ENCODE results near the gene WNT6.

Gene WNT6

GRCh38 chr2:218859556-218859987, at the start of gene WNT6:
Gene WNT6 (plus strand): TSS chr2:218859805. CDS start chr2:218860038, 233 bp downstream.
- no peak for DNase-seq (ENCODE audit: low read depth)

DNA sequence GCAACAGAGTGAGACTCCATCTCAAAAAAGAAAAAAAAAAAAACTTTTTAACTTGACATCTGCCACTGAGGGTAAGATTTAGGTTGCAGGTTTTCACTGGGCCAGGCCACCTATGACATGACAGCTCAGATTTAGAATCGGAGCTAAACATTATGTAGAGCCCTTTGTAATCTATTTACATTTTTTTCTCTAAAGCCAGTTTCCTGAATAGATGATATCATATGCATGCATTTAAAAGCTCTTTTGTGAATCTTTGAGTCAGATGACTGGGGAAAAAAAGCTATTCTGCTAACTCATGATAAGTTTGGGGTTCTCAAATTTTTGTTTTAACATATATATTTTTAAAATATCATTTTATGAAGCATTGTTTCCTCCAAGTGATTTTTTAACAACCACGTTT, 49.3 kb upstream of the WNT6 start:
- DNase-seq (ENCODE audit: low read depth): no peak

GRCh38 chr2:218811382-218811781, 48.2 kb upstream of the WNT6 start:
- DNase-seq (ENCODE audit: low read depth): no peak

- DNase-seq (ENCODE audit: low read depth): no peak
Observed at GRCh38 chr2:218812096-218812815, 47.3 kb upstream of the WNT6 start.

GRCh38 chr2:218812861-218813260, 46.7 kb upstream of the WNT6 start:
- no peak for DNase-seq (ENCODE audit: low read depth)

DNA sequence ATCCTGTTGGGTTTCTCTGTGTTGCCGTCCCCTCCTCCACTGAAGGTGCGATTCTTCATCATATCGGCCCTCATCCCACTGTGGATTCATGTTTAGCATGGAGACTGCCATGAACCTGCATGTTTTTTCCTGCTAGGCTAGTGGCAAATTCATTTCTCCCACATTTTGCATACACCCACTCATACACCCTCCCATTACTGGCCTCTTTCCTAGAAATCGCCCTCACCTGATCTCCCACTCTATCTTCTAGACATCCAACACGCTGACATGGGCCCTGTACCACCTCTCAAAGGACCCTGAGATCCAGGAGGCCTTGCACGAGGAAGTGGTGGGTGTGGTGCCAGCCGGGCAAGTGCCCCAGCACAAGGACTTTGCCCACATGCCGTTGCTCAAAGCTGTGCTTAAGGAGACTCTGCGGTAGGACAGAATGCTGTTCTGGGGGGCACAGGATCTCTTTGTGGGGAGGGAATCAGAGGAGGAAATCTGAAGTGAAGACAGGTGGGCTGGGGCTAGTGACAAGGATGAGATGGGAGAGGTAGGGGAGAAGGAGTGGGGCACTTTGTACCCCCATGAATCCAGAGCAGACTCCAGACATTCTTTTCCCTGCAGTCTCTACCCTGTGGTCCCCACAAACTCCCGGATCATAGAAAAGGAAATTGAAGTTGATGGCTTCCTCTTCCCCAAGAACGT, 45.7 kb upstream of the WNT6 start:
- DNase-seq (ENCODE audit: low read depth): no peak

- no peak for DNase-seq (ENCODE audit: low read depth)
Observed at GRCh38 chr2:218814540-218815243, 44.9 kb upstream of the WNT6 start.

DNA sequence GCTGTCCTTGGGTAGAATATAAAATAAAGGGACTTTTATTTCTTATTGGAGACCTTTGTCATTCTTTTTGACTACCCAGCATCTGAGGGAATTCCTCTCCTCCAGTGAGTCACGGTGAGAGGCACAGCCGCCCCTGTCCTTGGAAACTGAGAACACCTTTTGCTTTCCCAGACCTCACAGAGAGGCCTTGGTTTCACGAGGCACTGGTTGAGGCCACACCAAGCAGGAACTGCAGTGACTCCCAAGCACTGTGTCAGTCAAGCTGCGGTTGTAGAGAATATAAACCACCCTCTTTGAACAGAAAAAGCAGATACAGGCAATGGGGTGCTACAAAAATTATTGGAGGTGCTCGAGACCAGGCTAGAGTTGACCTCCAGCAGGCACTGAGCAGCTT, 44.4 kb upstream of the WNT6 start:
- DNase-seq (ENCODE audit: low read depth): no peak

GRCh38 chr2:218815649-218816048, 44.0 kb upstream of the WNT6 start:
- no peak for DNase-seq (ENCODE audit: low read depth)

DNA sequence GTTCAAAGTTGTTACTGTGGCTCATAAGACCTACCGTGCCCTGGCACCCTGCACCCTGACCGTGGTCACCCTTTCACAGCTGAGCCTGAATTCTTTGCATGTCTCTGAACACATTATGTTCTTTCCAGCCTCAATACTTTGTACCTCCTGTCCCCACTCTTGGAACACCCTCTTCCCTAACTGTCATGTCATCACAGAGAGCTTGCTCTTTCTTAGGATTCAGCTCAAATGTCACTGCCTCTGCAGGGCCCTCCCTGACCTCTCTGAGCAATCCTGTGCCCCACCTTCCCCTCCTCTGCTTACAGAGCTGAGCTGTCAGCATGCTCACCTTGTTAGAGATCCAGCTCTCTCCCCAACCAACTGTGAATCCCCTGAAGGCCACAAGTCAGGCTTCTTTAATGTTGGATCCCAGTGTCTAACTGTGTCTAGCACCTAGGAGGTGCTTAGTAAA, 43.0 kb upstream of the WNT6 start:
- no peak for DNase-seq (ENCODE audit: low read depth)

DNA sequence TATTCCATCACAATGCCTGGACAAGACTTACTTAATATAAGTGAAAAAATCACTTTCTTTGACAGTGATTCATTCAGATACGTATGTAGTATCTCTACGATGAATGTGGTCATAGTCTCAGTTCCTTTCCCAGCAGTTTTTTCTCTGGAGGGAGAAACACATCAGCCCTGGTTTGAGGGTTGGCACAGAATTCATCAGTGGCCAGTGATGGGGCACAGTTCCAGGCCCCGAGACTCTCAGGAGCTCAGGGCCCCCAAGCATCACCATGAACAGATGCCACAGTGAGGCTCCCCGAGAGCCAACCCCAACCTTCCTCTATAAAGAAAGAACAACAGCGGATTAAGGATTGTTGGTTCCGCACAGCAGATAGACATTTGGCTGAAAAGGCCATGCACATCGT, 40.5 kb upstream of the WNT6 start:
- no peak for DNase-seq (ENCODE audit: low read depth)

DNA sequence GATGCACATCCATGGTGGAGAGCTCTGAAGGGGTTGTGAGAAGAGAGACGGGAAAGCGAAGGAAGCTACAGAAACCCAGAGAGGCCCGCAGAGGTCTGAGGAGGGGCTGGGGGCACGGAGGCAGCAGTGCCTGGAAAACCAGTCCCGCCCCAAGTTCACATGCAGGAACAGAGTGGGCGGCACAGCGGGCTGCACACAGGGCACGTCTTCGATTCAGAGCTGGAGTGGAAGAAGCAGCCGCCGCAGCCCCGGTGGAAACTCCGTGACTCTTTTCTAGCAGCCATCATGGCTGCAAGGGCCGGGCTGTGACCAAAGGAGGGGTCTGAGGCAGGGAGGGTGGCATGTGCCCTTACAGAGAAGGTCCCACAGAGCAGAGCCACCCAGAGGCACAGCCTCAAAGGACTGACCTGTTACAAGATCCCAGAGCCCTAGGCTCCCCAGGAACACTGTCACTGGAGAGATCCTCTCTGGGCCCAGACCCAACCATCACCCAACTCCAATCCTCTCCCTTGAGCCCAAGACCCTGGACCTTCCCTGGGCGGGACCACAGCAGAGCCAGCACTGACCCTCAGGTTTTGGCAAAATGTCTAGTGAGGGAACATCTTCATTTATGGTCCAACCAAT, 38.7 kb upstream of the WNT6 start:
- DNase-seq (ENCODE audit: low read depth): no peak

- DNase-seq (ENCODE audit: low read depth): no peak
Observed at GRCh38 chr2:218821605-218822211, 37.9 kb upstream of the WNT6 start.

DNA sequence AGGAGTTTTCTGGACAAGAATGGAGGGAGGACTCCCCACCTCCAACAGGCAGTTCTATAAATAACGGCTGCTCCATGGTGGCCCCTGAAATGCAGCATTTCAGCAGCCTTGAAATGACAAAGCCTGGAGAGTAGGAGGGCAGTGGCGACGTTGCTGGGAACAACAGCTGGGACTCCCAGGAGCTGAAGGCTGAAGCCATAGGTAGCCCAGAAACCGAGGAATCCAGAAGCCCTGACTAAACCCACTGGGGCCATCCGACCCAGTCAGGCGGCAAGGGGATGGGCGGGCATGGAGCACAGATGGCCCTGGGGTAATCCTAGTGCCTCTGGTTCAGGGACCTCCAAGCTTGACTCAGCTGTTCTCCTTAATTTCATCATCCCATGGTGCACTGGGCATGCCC, 37.0 kb upstream of the WNT6 start:
- no peak for DNase-seq (ENCODE audit: low read depth)

DNA sequence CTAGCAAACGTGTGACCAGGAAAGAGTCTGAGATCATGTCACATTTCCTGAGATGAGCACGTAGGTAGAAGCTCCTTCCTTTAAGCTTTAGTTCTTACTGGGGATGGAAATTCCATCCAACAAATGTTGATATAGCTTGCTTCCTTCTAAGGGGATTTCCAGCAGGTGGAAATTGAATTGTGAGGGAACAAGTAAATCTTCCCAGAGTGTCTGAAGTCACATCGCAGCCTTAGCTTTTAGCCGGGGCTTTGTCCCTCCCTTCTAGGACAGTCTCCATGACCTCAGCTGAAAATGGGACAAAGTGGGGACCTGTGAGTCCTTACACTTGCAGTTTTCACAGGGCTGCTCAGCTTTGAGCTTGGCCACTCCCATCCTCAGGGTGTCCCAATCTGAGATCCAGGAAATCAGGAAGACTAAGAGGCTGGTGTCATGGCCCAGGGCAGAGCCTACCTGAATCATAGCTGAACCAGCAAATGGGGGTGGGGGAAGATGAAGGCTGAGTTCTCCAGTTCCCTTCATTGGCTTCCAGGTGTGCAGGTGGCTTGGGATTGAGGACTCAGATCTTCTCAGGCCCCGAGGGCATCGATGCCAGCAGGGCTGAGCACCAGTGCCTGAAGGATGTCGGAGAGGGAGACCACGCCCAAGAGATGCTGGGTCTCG, 36.3 kb upstream of the WNT6 start:
- DNase-seq (ENCODE audit: low read depth): no peak

DNA sequence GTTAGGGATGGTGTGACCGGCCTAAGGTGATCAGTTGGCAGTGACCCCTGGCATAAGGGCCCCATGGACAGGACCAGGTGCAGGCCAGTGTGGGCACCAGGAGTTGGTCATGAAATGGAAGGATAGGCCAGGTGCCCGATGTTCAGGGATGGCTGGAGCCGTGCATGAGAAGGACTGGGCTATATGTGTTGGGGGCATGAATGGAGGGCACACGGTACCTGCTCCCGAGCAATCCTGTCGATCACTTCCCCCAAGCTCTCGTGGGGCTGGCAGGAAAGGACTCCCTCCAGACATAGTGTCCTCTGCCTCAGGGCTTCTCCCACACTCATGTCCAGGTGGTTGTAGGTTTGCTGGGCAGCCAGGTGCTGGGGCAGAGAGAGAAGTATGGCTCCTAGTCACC, 35.6 kb upstream of the WNT6 start:
- no peak for DNase-seq (ENCODE audit: low read depth)

GRCh38 chr2:218826791-218827190, 32.8 kb upstream of the WNT6 start:
- DNase-seq (ENCODE audit: low read depth): no peak

GRCh38 chr2:218827701-218828476, 31.7 kb upstream of the WNT6 start:
- no peak for DNase-seq (ENCODE audit: low read depth)

DNA sequence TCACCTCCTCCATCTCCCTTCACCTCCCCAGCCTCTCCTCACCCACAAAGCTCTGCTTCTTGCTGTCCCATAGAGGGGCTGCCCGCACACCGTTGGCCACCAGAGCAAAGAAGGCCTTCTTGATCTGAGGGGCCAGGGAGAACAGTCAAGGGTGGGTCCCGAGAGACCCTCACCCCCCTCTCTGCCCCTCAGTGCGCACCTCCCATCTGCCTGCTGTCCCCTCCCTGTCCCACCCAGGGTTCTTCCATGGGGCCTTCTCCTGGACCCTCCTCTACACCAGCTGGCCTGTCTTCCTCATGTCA, 31.2 kb upstream of the WNT6 start:
- no peak for DNase-seq (ENCODE audit: low read depth)

DNA sequence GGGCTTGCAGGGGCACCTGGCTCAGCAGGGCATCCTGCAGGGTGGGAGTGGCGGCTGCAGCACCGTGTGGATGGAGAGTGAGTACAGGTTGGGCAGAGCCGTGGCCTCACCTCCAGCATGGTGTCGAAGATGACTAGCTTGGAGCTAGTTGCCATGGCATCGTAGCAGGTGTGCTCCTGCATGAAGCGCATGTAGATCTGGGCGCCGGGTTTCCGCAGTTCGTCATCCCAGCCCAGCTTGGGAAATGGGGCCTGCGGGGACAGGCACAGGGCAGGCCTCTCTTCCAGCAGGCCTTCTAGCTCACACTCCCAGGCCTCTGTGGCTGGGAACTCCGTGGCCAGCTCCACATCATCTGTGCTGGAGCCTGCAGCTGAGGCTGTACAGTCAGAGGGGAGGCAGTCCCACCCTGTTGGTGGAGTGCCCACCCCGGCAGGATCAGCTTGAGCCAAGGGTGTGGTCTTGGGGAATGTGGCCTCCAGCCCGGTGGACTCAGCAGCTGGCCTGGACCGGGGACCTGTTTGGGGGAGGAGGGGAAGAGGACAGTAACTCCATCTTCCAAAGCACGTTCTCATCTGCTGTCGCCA, 29.6 kb upstream of the WNT6 start:
- DNase-seq (ENCODE audit: low read depth): no peak

Data from GM04504 (cell line).